HepG2 (cell line): Measurements from ENCODE around the gene ZNF786. TPM values are rescaled to one million over a fixed set of nuclear protein-coding genes. Genes with fewer than 3 reads are reported as not detected.

ENCODE experiments used
- AKAP8 ChIP-seq: sonication (generic); formaldehyde crosslinking; IDR thresholded peaks from 2 replicates; pipeline ENCODE4 v1.5.1; 2020; ENCODE audit warnings: mild to moderate bottlenecking, missing genetic modification reagents
- FOXK2 ChIP-seq: fragments of 450-650 bp; IDR thresholded peaks from 2 replicates; pipeline ENCODE4 v1.6.1; 2016
- HIVEP1 ChIP-seq: sonication (generic); formaldehyde crosslinking; IDR thresholded peaks from 2 replicates; pipeline ENCODE4 v1.4.0; 2020; ENCODE audit warnings: mild to moderate bottlenecking, missing genetic modification reagents
- TAF1 ChIP-seq: sonication (generic); formaldehyde crosslinking; IDR thresholded peaks from 2 replicates; pipeline ENCODE4 v1.4.0; 2020; ENCODE audit warnings: missing genetic modification reagents
- ZNF282 ChIP-seq: fragments of 450-650 bp; IDR thresholded peaks from 2 replicates; pipeline ENCODE4 v1.6.1; 2018; ENCODE audit not compliant: partially characterized antibody
- polyA plus RNA-seq, 8 experiments: library from polyadenylated mRNA; depleted of rRNA in 3 of 8; stranded (reverse) in 7 of 8; unstranded in 1 of 8; fragments of >200 nt; fragmentation: Illumina TruSeq in 4 of 8; extraction: Trizol in 4 of 8; gene quantifications; 2 replicates each; pipeline versions ENCODE4 v1.2.1 to v1.2.3, GENCODE V29; 2011 to 2016; ENCODE audit warnings: low read depth in 4 of 8, missing spikeins in 1 of 8, mixed read lengths in 1 of 8; ENCODE audit not compliant: insufficient read depth in 1 of 8
- total RNA-seq, 5 experiments: library from RNA; depleted of rRNA; stranded (reverse); fragments of >200 nt; fragmentation: Illumina TruSeq; extraction: Trizol; gene quantifications; 2 replicates each; pipeline ENCODE4 v1.2.3, GENCODE V29; 2016; ENCODE audit warnings: low read depth in 1 of 5
- TF ChIP-seq, protein P1 (sequence below): sonication (generic); formaldehyde crosslinking; IDR thresholded peaks from 2 replicates; pipeline ENCODE4 v1.4.0; 2020; ENCODE audit warnings: missing genetic modification reagents, mild to moderate bottlenecking, borderline replicate concordance
- TF ChIP-seq, protein P2 (sequence below): sonication (generic); formaldehyde crosslinking; IDR thresholded peaks from 2 replicates; pipeline ENCODE4 v1.5.0; 2020; ENCODE audit warnings: mild to moderate bottlenecking, missing genetic modification reagents
- TF ChIP-seq, protein P3 (sequence below): sonication (generic); formaldehyde crosslinking; IDR thresholded peaks from 2 replicates; pipeline ENCODE4 v1.5.0; 2020; ENCODE audit warnings: mild to moderate bottlenecking, missing genetic modification reagents

The ZNF786 gene
- total and polyA plus RNA-seq, 2 of the 13 experiments (the other 11 are each of a cell fraction or from before 2014, with no cell fraction given) = 2.0 to 4.0 TPM

DNA sequence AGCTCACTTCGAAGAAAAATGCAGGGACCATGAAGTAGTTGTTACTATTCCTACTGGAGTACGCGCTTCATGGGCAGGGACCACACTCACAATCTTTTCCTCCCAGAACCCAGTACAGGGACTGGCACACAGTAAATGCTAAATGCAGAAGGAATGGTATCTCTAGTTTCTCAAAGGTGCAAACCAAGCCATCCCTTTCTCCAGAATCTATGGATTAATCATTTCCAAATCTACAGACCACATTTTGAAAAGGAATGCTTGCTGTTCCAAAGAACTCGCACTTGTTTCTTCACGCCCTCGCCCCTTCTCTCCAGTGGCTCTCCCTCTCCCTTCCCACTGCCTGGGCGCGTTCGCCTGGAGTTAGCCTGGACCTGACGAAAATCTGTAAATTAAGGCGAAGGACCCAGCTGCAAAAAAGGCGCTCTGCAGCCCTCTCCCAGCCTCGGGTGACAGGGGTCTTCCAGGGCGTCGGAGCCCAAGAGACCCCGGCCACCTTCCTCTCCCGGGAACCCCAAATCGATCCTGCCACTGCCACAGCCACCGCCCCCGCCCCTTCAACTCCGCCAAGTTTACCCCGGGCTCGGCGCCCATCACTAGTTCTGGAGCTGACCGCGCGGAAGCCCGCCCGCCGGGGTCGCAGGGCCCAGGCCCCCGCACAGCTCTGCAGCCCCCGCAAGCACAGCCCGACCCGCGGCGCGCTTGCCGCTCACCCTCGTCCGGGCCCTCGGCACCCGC is 62.7 kb downstream of the ZNF786 start (continued):
- TF ChIP-seq HIVEP1 (CRISPR knock-in tag) (0 out of 2 replicates have a peak, but pooled peaks have one; percentile 1), ZNF282 (no peak), TAF1 (no peak), AKAP8 (CRISPR knock-in tag) (no peak), FOXK2 (no peak)
- TF ChIP-seq, protein P1, sequence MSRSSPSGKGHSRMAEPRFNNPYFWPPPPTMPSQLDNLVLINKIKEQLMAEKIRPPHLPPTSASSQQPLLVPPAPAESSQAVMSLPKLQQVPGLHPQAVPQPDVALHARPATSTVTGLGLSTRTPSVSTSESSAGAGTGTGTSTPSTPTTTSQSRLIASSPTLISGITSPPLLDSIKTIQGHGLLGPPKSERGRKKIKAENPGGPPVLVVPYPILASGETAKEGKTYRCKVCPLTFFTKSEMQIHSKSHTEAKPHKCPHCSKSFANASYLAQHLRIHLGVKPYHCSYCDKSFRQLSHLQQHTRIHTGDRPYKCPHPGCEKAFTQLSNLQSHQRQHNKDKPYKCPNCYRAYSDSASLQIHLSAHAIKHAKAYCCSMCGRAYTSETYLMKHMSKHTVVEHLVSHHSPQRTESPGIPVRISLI (CRISPR knock-in tag) = no peak
- TF ChIP-seq, protein P2, sequence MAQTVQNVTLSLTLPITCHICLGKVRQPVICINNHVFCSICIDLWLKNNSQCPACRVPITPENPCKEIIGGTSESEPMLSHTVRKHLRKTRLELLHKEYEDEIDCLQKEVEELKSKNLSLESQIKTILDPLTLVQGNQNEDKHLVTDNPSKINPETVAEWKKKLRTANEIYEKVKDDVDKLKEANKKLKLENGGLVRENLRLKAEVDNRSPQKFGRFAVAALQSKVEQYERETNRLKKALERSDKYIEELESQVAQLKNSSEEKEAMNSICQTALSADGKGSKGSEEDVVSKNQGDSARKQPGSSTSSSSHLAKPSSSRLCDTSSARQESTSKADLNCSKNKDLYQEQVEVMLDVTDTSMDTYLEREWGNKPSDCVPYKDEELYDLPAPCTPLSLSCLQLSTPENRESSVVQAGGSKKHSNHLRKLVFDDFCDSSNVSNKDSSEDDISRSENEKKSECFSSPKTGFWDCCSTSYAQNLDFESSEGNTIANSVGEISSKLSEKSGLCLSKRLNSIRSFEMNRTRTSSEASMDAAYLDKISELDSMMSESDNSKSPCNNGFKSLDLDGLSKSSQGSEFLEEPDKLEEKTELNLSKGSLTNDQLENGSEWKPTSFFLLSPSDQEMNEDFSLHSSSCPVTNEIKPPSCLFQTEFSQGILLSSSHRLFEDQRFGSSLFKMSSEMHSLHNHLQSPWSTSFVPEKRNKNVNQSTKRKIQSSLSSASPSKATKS (CRISPR knock-in tag) = no peak
- TF ChIP-seq, protein P3, sequence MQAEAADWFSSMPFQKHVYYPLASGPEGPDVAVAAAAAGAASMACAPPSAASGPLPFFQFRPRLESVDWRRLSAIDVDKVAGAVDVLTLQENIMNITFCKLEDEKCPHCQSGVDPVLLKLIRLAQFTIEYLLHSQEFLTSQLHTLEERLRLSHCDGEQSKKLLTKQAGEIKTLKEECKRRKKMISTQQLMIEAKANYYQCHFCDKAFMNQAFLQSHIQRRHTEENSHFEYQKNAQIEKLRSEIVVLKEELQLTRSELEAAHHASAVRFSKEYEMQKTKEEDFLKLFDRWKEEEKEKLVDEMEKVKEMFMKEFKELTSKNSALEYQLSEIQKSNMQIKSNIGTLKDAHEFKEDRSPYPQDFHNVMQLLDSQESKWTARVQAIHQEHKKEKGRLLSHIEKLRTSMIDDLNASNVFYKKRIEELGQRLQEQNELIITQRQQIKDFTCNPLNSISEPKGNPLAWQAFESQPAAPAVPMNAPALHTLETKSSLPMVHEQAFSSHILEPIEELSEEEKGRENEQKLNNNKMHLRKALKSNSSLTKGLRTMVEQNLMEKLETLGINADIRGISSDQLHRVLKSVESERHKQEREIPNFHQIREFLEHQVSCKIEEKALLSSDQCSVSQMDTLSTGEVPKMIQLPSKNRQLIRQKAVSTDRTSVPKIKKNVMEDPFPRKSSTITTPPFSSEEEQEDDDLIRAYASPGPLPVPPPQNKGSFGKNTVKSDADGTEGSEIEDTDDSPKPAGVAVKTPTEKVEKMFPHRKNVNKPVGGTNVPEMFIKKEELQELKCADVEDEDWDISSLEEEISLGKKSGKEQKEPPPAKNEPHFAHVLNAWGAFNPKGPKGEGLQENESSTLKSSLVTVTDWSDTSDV (CRISPR knock-in tag) = no peak
